Measurements from ENCODE around the gene CRABP2.

The CRABP2 gene

DNA sequence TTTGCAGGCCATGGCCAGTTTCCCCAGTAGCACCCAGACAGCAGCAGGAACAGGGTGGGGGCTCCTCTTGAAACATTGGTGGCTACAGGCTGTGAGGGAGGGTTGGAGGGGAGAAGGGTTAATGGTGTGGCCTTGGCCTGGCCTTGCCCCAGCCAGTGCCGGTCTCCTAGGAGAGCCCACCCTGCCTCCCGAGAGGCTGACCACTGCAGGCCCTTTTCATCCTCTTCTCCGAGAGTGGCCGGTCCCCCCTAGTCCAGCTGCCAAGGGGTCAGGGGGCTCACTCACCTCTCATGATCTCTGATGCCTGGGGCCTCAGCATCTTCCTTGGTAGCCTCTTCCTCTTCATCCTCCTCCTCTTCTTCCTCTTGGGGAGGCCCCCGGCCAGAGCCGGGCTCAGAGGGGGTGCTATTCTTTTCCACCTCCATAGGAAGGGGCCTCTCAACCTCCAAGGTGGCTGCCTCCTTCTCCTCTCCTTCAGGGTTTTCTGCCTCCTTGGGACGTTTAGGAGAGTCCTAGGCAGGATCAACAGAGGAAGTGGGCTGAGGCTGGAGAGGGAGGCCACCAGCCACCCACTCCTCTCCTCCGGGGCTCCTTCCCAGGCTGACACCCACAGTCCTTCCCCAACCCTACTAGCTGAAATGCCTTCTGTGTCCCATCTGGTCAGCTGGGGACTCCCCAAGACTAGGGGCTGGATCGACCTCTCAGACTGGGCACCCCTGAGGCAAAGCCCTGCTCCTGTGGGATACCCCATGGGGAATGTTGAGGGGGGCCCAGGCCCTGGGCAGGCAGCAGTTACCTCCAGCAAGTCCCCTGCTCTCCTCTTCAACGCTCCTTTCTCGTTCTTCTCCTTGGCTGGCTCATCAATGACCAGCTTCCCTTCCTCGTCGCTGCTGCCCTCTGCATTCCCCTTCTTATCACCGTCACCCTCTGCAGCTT lies 38.3 kb upstream of the CRABP2 start:
- no peak overlapping the region for H3K4me3 ChIP-seq (ENCODE audit: low read depth, low read length)
- TF ChIP-seq POLR2A (IDR thresholded peaks at IDR 0.05; ENCODE audit: extremely low read depth, insufficient read length) (no peak), MYC (IDR thresholded peaks at IDR 0.05; ENCODE audit: low read depth, low read length) (no peak)
- TF ChIP-seq, protein P1, sequence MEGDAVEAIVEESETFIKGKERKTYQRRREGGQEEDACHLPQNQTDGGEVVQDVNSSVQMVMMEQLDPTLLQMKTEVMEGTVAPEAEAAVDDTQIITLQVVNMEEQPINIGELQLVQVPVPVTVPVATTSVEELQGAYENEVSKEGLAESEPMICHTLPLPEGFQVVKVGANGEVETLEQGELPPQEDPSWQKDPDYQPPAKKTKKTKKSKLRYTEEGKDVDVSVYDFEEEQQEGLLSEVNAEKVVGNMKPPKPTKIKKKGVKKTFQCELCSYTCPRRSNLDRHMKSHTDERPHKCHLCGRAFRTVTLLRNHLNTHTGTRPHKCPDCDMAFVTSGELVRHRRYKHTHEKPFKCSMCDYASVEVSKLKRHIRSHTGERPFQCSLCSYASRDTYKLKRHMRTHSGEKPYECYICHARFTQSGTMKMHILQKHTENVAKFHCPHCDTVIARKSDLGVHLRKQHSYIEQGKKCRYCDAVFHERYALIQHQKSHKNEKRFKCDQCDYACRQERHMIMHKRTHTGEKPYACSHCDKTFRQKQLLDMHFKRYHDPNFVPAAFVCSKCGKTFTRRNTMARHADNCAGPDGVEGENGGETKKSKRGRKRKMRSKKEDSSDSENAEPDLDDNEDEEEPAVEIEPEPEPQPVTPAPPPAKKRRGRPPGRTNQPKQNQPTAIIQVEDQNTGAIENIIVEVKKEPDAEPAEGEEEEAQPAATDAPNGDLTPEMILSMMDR (IDR thresholded peaks at IDR 0.05; ENCODE audit: low read depth, low read length): no peak
- TF ChIP-seq, protein P2, sequence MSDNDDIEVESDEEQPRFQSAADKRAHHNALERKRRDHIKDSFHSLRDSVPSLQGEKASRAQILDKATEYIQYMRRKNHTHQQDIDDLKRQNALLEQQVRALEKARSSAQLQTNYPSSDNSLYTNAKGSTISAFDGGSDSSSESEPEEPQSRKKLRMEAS (IDR thresholded peaks at IDR 0.05; ENCODE audit: low read depth, low read length): no peak
- no peak for DNase-seq (ENCODE audit: low read depth)

DNA sequence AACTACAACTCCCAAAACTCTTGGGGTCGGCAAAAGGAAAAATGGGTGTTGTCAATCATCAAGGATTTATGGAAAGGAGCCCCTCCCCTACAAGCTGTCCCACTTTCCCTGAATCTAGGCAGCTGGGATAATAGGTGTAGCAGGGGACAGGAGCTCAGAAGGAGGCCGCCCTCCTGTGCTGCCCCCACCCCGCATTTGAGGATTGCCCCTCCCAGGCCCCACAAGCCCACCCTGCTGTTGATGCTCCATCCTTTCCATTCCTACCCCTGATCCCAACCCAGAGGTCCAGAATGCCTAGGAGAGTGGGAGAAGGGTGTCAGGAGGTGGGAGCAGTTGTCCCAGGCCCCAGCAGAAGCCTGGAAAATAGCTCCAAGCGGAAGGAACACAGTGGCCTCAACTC lies 37.4 kb upstream of the CRABP2 start:
- no peak for DNase-seq (ENCODE audit: low read depth)
- H3K4me3 ChIP-seq (ENCODE audit: low read depth, low read length): no peak overlapping the region
- TF ChIP-seq POLR2A (IDR thresholded peaks at IDR 0.05; ENCODE audit: extremely low read depth, insufficient read length) (no peak), MYC (IDR thresholded peaks at IDR 0.05; ENCODE audit: low read depth, low read length) (no peak)
- TF ChIP-seq, protein P2 (IDR thresholded peaks at IDR 0.05; ENCODE audit: low read depth, low read length): no peak
- TF ChIP-seq, protein P1 (IDR thresholded peaks at IDR 0.05; ENCODE audit: low read depth, low read length): no peak

DNA sequence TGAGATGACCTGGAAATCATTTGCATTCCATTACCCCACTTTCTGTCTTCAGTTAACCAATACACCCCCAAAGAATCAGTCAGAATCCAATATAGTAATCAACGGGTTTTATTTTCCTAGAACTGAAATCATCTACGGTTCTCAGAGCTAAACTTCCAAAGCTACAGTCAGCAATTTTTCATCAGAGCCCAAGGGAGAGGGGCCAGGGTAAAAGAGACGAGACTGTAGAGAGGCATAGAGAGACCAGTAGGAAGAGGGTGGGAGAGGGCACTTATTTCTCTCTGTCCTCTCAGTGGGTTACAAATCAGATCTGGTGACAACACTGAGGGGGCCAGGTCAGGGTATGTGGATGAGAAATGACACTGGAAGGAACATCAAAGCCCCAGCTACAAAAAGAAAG lies 36.6 kb upstream of the CRABP2 start:
- no peak for TF ChIP-seq POLR2A (IDR thresholded peaks at IDR 0.05; ENCODE audit: extremely low read depth, insufficient read length)
- TF ChIP-seq, protein P2 (IDR thresholded peaks at IDR 0.05; ENCODE audit: low read depth, low read length): no peak
- no peak for DNase-seq (ENCODE audit: low read depth)
- H3K4me3 ChIP-seq (ENCODE audit: low read depth, low read length): no peak overlapping the region

- TF ChIP-seq, protein P2 (IDR thresholded peaks at IDR 0.05; ENCODE audit: low read depth, low read length): no peak
- TF ChIP-seq MYC (IDR thresholded peaks at IDR 0.05; ENCODE audit: low read depth, low read length) (no peak), POLR2A (IDR thresholded peaks at IDR 0.05; ENCODE audit: extremely low read depth, insufficient read length) (no peak)
- TF ChIP-seq, protein P1 (IDR thresholded peaks at IDR 0.05; ENCODE audit: low read depth, low read length): no peak
- H3K4me3 ChIP-seq (ENCODE audit: low read depth, low read length): peak overlapping the region; percentile 36
- no peak for DNase-seq (ENCODE audit: low read depth)
Measured at GRCh38 chr1:156741481-156741983, 36.1 kb upstream of the CRABP2 start.

DNA sequence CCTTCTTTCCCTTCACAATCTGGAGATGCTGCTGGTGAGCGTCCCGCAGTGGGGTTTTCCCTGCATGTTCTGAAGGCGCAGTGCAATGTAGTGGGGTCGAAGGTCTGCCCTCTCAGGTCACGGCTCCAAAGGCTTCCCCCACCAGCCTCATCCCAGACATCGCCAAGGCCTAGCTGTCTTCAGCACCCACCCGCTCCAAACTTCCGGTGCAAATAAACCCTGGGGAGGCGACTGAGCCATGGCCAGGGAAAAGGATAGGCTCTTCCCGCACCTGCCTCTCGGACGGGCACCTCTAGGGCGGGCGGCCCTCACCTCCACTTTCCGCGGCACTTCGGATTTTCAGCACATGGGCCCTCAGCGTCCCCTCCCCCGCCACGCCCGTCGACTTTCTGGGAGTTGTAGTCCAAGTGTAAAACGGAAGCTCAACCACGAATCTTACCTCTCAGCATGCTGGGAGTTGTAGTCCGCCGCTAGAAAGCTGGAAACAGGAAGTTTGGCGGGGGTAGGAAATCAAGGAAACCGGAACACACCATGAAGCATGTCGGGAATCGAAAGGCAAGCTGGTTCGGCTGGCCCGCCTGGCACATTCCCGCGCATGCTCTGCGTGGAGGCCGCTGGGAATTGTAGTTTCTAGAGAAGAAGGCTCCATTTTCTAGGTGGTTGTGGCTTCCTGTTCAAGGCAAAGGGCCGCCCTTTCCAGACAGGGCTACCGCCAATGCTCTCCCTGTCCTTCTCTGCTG lies 35.5 kb upstream of the CRABP2 start, which contains the start of gene MRPL24:
TSS of gene MRPL24 (minus strand) at position 348 of the 740 bp plus-strand sequence. CDS start 2,384 bp downstream, outside the sequence.
- DNase-seq (ENCODE audit: low read depth): peak; percentile 99
- H3K4me3 ChIP-seq (ENCODE audit: low read depth, low read length): peak within 1 kb of the TSS; percentile 76
- TF ChIP-seq POLR2A (IDR thresholded peaks at IDR 0.05; ENCODE audit: extremely low read depth, insufficient read length): peak; percentile 69
- TF ChIP-seq, protein P2 (IDR thresholded peaks at IDR 0.05; ENCODE audit: low read depth, low read length): peak; percentile 96
- TF ChIP-seq, protein P1 (IDR thresholded peaks at IDR 0.05; ENCODE audit: low read depth, low read length): no peak
- peak; percentile 100 for TF ChIP-seq MYC (IDR thresholded peaks at IDR 0.05; ENCODE audit: low read depth, low read length)
